ENCODE data around the gene SMIM22.

DNA sequence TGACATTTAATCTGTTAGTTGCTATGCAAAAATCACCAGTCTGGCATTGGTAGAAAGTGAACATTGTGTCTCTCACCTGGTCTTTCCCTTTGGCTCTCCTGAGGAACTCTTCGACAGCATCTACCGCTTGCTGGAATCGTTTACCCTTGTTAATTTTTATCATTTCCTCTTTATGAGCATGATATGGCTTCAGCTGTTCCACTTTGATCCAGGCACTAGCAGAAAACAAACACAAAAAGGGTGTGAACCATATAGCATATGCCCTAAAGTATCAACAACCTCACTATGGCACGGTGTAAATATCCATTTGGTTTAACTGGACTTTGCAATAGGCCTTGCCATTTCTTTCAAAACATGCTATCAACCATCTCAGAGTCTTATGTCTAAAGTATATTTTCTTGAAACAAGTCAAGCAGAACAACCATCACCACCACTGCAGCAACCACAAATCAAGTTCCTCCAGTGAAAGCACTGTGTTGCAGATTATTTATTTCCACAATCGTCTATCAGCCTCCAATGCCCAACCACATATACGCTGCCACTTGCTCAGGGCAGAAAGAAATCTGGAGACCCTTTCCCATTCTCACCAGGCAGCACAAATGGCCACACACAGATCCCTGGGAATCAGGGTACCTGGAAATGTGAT is 37.7 kb downstream of the SMIM22 start:
- no peak for TF ChIP-seq POLR2A (IDR thresholded peaks at IDR 0.05)
- no peak for TF ChIP-seq CTCF (IDR thresholded peaks at IDR 0.05)
